K562 (cell line): ENCODE results near the gene CACNA1E. TPM values are rescaled to one million over a fixed set of nuclear protein-coding genes. Genes with fewer than 3 reads are reported as not detected.

ENCODE experiments used
- ATAC-seq: fragments of 200-7000 bp; cut with Tn5 transposase; 3 replicates; pipeline ENCODE4 v1.9.1; 2020; ENCODE audit warnings: moderate library complexity
- BruUV-seq: library from RNA; stranded (reverse); fragments of 400-500 nt; replicated peaks from 2 replicates; lab custom pipeline; 2021; lab: Mats Ljungman, UMichigan
- CTCF ChIA-PET: fragments of 300-600 bp; formaldehyde crosslinking; extraction: SDS; loops from one replicate; lab custom pipeline; 2021; ENCODE audit warnings: low intra/inter-chr PET ratio; lab: Yijun Ruan, JAX
- POLR2A ChIA-PET: fragments of 300-600, 350-650 bp; sonication (Branson Sonifier 250); formaldehyde crosslinking; extraction: SDS; loops from one replicate; lab custom pipeline; 2021; ENCODE audit warnings: antibody characterized with exemption, inconsistent platforms; lab: Yijun Ruan, JAX
- DNase-seq, 4 experiments: peaks; one replicate each; pipeline versions ENCODE4 v3.0.0 to v3.0.0-alpha.2; 2011 to 2018; ENCODE audit warnings: low spot score in 3 of 4, mixed read lengths in 3 of 4; ENCODE audit errors: extremely low read depth in 1 of 4
- FAIRE-seq: peaks from 2 replicates; lab custom pipeline; 2011; peaks lifted over from hg19 to GRCh38; lab: Jason Lieb, UNC
- H2AFZ ChIP-seq: 2 replicates; pipeline ENCODE4 v1.6.0; 2011; ENCODE audit warnings: low read depth, low read length, control low read depth, inconsistent platforms
- H3K27ac ChIP-seq: fragments of 200-600 bp; 3 replicates; pipeline ENCODE4 v1.8.0; 2011; ENCODE audit warnings: low read depth, mild to moderate bottlenecking, control low read depth, inconsistent platforms, low read length, moderate library complexity, mixed read lengths; ENCODE audit errors: extremely low read depth
- H3K27me3 ChIP-seq, 2 experiments: fragments of 300-600 bp in 1 of 2; 2 replicates in 1 of 2; 3 replicates in 1 of 2; pipeline versions ENCODE4 v1.6.0 to v1.8.0; 2011; ENCODE audit warnings: inconsistent platforms in 2 of 2, low read length in 2 of 2, mild to moderate bottlenecking in 1 of 2, mixed read lengths in 1 of 2, moderate library complexity in 1 of 2; ENCODE audit not compliant: control insufficient read depth in 2 of 2, insufficient read depth in 2 of 2
- H3K36me3 ChIP-seq: fragments of 300-600 bp; 3 replicates; pipeline ENCODE4 v1.8.0; 2011; ENCODE audit warnings: mild to moderate bottlenecking, low read length, inconsistent platforms; ENCODE audit not compliant: control insufficient read depth, insufficient read depth
- H3K4me1 ChIP-seq, 2 experiments: fragments of 200-600 bp in 1 of 2; replicated peaks in 1 of 2; 2 replicates in 1 of 2; 3 replicates in 1 of 2; pipeline versions ENCODE4 v1.5.1 to v1.8.0; 2011; ENCODE audit warnings: inconsistent platforms in 2 of 2, low read length in 2 of 2, mild to moderate bottlenecking in 1 of 2, mixed read lengths in 1 of 2, moderate library complexity in 1 of 2; ENCODE audit not compliant: control insufficient read depth in 2 of 2, insufficient read depth in 2 of 2
- H3K4me2 ChIP-seq: 2 replicates; pipeline ENCODE4 v1.6.1; 2011; ENCODE audit warnings: low read length, control low read depth, inconsistent platforms, mixed read lengths; ENCODE audit not compliant: insufficient read depth
- H3K4me3 ChIP-seq: fragments of 200-600 bp; sonication (generic), shearing (Covaris generic); 2 replicates; pipeline ENCODE4 v1.5.1; 2016; ENCODE audit warnings: control low read depth, inconsistent platforms
- H3K79me2 ChIP-seq: fragments of 200-600 bp; 3 replicates; pipeline ENCODE4 v1.8.0; 2011; ENCODE audit warnings: low read length, inconsistent platforms; ENCODE audit not compliant: control insufficient read depth, insufficient read depth
- H3K9ac ChIP-seq, 2 experiments: 2 replicates each; pipeline versions ENCODE4 v1.6.0 to v1.6.1; 2011; ENCODE audit warnings: low read depth in 2 of 2, low read length in 2 of 2, control low read depth in 1 of 2, inconsistent platforms in 1 of 2, mild to moderate bottlenecking in 1 of 2, mixed read lengths in 1 of 2; ENCODE audit not compliant: insufficient read depth in 1 of 2
- H3K9me1 ChIP-seq: one replicate; pipeline ENCODE4 v1.6.0; 2011; ENCODE audit warnings: inconsistent platforms, mild to moderate bottlenecking, low read length, moderate library complexity; ENCODE audit not compliant: control insufficient read depth, insufficient read depth
- H3K9me3 ChIP-seq: replicated peaks from 2 replicates; pipeline ENCODE4 v1.5.1; 2011; ENCODE audit warnings: low read depth, low read length, inconsistent platforms; ENCODE audit not compliant: control insufficient read depth, insufficient read depth
- H4K20me1 ChIP-seq: replicated peaks from 2 replicates; pipeline ENCODE4 v1.6.1; 2011; ENCODE audit warnings: low read length, inconsistent platforms, mixed read lengths; ENCODE audit not compliant: control insufficient read depth, insufficient read depth
- CBX5 ChIP-seq: IDR thresholded peaks from 2 replicates; pipeline ENCODE4 v1.6.1; 2014; ENCODE audit warnings: low read depth, borderline replicate concordance
- CREB5 ChIP-seq: fragments of 250-450 bp; sonication (Bioruptor Pico); IDR thresholded peaks from 2 replicates; pipeline ENCODE4 v1.5.0; 2020; ENCODE audit warnings: mild to moderate bottlenecking
- ELF4 ChIP-seq: fragments of 450-650 bp; formaldehyde crosslinking; IDR thresholded peaks from 2 replicates; pipeline ENCODE4 v1.4.0; 2022; ENCODE audit warnings: missing genetic modification characterization
- FOXM1 ChIP-seq, 2 experiments: fragments of 450-650 bp in 1 of 2; sonication (generic) in 1 of 2; formaldehyde crosslinking in 1 of 2; IDR thresholded peaks; 2 replicates each; pipeline versions ENCODE4 v1.6.1 to v1.9.0; 2017 to 2022; ENCODE audit warnings: low read depth in 2 of 2, mild to moderate bottlenecking in 2 of 2, missing genetic modification reagents in 1 of 2, moderate library complexity in 1 of 2
- HINFP ChIP-seq: fragments of 450-650 bp; conservative IDR thresholded peaks from 2 replicates; pipeline ENCODE4 v1.6.1; 2016; ENCODE audit warnings: missing genetic modification characterization, low read depth, mild to moderate bottlenecking, control low read depth, missing compliant biosample characterization
- KLF10 ChIP-seq: fragments of 250-450 bp; sonication (Bioruptor Pico); IDR thresholded peaks from 2 replicates; pipeline ENCODE4 v1.6.1; 2021; ENCODE audit warnings: matching md5 sums
- LCOR ChIP-seq: sonication (generic); formaldehyde crosslinking; IDR thresholded peaks from 2 replicates; pipeline ENCODE4 v1.8.0; 2022; ENCODE audit warnings: mild to moderate bottlenecking, missing genetic modification reagents
- PHB ChIP-seq: fragments of 250-450 bp; sonication (Bioruptor Pico); IDR thresholded peaks from 2 replicates; pipeline ENCODE4 v1.5.0; 2021
- POLR3G ChIP-seq: IDR thresholded peaks from 2 replicates; pipeline ENCODE4 v1.6.1; 2011; ENCODE audit not compliant: insufficient read length, insufficient replicate concordance; ENCODE audit errors: extremely low read depth
- PTRF ChIP-seq: fragments of 450-650 bp; IDR thresholded peaks from 2 replicates; pipeline ENCODE4 v1.6.1; 2016; ENCODE audit warnings: mild to moderate bottlenecking, missing genetic modification characterization, missing compliant biosample characterization
- RBFOX2 ChIP-seq: fragments of 200-400 bp; formaldehyde crosslinking; IDR thresholded peaks from 2 replicates; pipeline ENCODE4 v1.6.1; 2017; ENCODE audit warnings: low read depth, mild to moderate bottlenecking, low read length, moderate library complexity
- SMAD1 ChIP-seq: fragments of 150-350 bp; IDR thresholded peaks from 2 replicates; pipeline ENCODE4 v1.6.1; 2014; ENCODE audit warnings: low read length, low read depth; ENCODE audit not compliant: partially characterized antibody
- USF2 ChIP-seq: sonication (generic); formaldehyde crosslinking; IDR thresholded peaks from 2 replicates; pipeline ENCODE4 v1.5.0; 2020; ENCODE audit warnings: missing genetic modification reagents
- XRCC4 ChIP-seq: IDR thresholded peaks from one replicate; pipeline ENCODE4 v1.6.1; 2011; ENCODE audit not compliant: insufficient read depth, insufficient read length; ENCODE audit errors: extremely low read depth
- ZNF232 ChIP-seq: sonication (generic); formaldehyde crosslinking; IDR thresholded peaks from 2 replicates; pipeline ENCODE4 v1.8.0; 2022; ENCODE audit warnings: mild to moderate bottlenecking, missing genetic modification reagents
- ZNF3 ChIP-seq: fragments of 250-450 bp; sonication (Bioruptor Pico); IDR thresholded peaks from 2 replicates; pipeline ENCODE4 v1.5.0; 2021; ENCODE audit warnings: mild to moderate bottlenecking, moderate library complexity
- ZNF384 ChIP-seq: IDR thresholded peaks from 2 replicates; pipeline ENCODE4 v1.6.1; 2012; ENCODE audit warnings: low read depth, low read length, improper control_type of control experiment
- WGBS: fragments of 100-300 bp; shearing (Covaris generic); methylation state at CpG from one replicate; pipeline ENCODE4 v1.1.6; 2016; ENCODE audit warnings: low coverage, mixed read lengths; ENCODE audit not compliant: insufficient coverage; ENCODE audit errors: missing lambda C conversion rate; 5-methylcytosine and 5-hydroxymethylcytosine counted together
- in situ Hi-C: fragments of 300-500 bp; cut with MboI; formaldehyde crosslinking; loops from 4 replicates; pipeline ENCODE4 v1.15.0; 2018; ENCODE audit warnings: inconsistent platforms, mixed read lengths
- intact Hi-C: fragments of 100-400 bp; cut with micrococcal nuclease; formaldehyde crosslinking; loops from 2 replicates; pipeline ENCODE4 v1.14.2; 2022
- polyA plus RNA-seq, 8 experiments: library from polyadenylated mRNA; depleted of rRNA in 4 of 8; stranded (reverse) in 5 of 8; unstranded in 3 of 8; fragments of >200 nt; fragmentation: Nextera tagmentation in 2 of 8; fragmentation: Illumina TruSeq in 1 of 8; extraction: Ambion mirVana in 2 of 8; extraction: Trizol in 1 of 8; gene quantifications; 2 replicates each; pipeline versions ENCODE4 v1.2.1 to v1.2.3, GENCODE V29; 2011 to 2014; ENCODE audit warnings: inconsistent platforms in 1 of 8, missing spikeins in 1 of 8
- total RNA-seq, 7 experiments: library from RNA; depleted of rRNA in 6 of 7; stranded (reverse); fragments of >200 nt in 6 of 7; fragmentation: Illumina TruSeq in 2 of 7; extraction: Trizol in 2 of 7; gene quantifications; 2 replicates each; pipeline versions ENCODE4 v1.2.1 to v1.2.3, GENCODE V29; 2011 to 2021; ENCODE audit warnings: low replicate concordance in 1 of 7

The CACNA1E gene
- total and polyA plus RNA-seq, 9 of the 15 experiments (the other 6 are each of a cell fraction or from before 2014, with no cell fraction given) = under 0.01 to 0.04 TPM; not detected in 7

- no peak overlapping the region for H3K4me2 ChIP-seq
- ChIA-PET POLR2A (no interaction called here), CTCF (no interaction called here)
- H4K20me1 ChIP-seq = no peaks in the 10 kb centered on the region
- H3K27me3 ChIP-seq = no peaks in the 10 kb centered on the region
- no peak for FAIRE-seq
- H3K27ac ChIP-seq = no peak overlapping the region
- H3K9ac ChIP-seq = no peak overlapping the region
- no peaks in the 10 kb centered on the region for H3K9me1 ChIP-seq
- no peak overlapping the region for H3K4me3 ChIP-seq
- H3K9me3 ChIP-seq = no peaks in the 10 kb centered on the region
- 0% methylated on average over 5 of the region's 5 CpGs for WGBS
- no TSS peak for BruUV-seq
- H3K79me2 ChIP-seq = no peaks in the 10 kb centered on the region
- in situ Hi-C loops (no loop called here), intact Hi-C loops (no loop called here)
- no peak overlapping the region for H2AFZ ChIP-seq
- TF ChIP-seq CBX5 (no peak), USF2 (no peak), PTRF (tag) (no peak), FOXM1 (IDR thresholded peaks at IDR 0.05; ENCODE audit: low read depth) (no peak), FOXM1 (CRISPR knock-in tag; IDR thresholded peaks at IDR 0.05; ENCODE audit: low read depth) (no peak), HINFP (tag) (no peak), RBFOX2 (no peak), LCOR (no peak), ZNF3 (CRISPR knock-in tag) (no peak), PHB (no peak), KLF10 (CRISPR knock-in tag) (no peak), CREB5 (no peak), SMAD1 (no peak), ZNF384 (no peak), XRCC4 (no peak), ELF4 (CRISPR knock-in tag) (no peak), ZNF232 (no peak), POLR3G (no peak)
- ATAC-seq = no peak
- no peak for DNase-seq
- H3K4me1 ChIP-seq = no peaks in the 10 kb centered on the region
- no peaks in the 10 kb centered on the region for H3K36me3 ChIP-seq
Measured at GRCh38 chr1:181517181-181517875, 34.0 kb downstream of the CACNA1E start.
